C4-2B (cell line): Measurements from ENCODE around the gene NLK.
"Not testable (repeated sequence)": the region's sequence is repeated elsewhere in the genome, so short reads cannot be mapped to it uniquely, and the experiment has no call there.

Experiments used
- CTCF ChIP-seq: fragments of 450-650 bp; conservative IDR thresholded peaks from 2 replicates; pipeline ENCODE4 v1.5.1; 2017; ENCODE audit warnings: mild to moderate bottlenecking
- ZFX ChIP-seq: fragments of 450-650 bp; IDR thresholded peaks from 2 replicates; pipeline ENCODE4 v1.6.1; 2017

GRCh38 chr17:28231624-28232023 is 189.1 kb downstream of the NLK start:
- TF ChIP-seq CTCF, ZFX: not testable (repeated sequence)
